Liver (tissue), 2 donors: Measurements from ENCODE around the gene ARL9.

ENCODE experiments used
- CTCF ChIP-seq: fragments of 150-350 bp; IDR thresholded peaks from 2 replicates; pipeline ENCODE4 v1.5.1; 2017; ENCODE audit warnings: improper control_type of control experiment, low read depth, low read length; ENCODE audit not compliant: missing input control
- MAX ChIP-seq: IDR thresholded peaks from 2 replicates; pipeline ENCODE4 v1.6.1; 2016; ENCODE audit warnings: antibody characterized with exemption
- REST ChIP-seq: IDR thresholded peaks from 2 replicates; pipeline ENCODE4 v1.6.1; 2016; ENCODE audit warnings: antibody characterized with exemption, mild to moderate bottlenecking
- YY1 ChIP-seq: IDR thresholded peaks from 2 replicates; pipeline ENCODE4 v1.6.1; 2016; ENCODE audit warnings: antibody characterized with exemption, mild to moderate bottlenecking
- donor health status: healthy.

- TF ChIP-seq CTCF (no peak), YY1 (no peak), MAX (no peak), REST (no peak)
These were observed 64.5 kb downstream of the ARL9 start for GRCh38 chr4:56570041-56570440.
